ENCODE results near the gene TSPAN1. TPM values are rescaled to one million over a fixed set of nuclear protein-coding genes. Genes with fewer than 3 reads are reported as not detected.
A peak's percentile ranks its signal among the peaks of the same experiment; 100 is the strongest.

TSPAN1 gene
- total and polyA plus RNA-seq, 2 of the 13 experiments (the other 11 are each of a cell fraction or from before 2014, with no cell fraction given) = 1.7 to 2.9 TPM

GRCh38 chr1:46183079-46183847 is 8.4 kb downstream of the TSPAN1 start (continued):
- TF ChIP-seq EP300 (IDR thresholded peaks at IDR 0.05; ENCODE audit: low read depth in 2 of 2, low read length in 2 of 2) (0 out of 4 replicates have a peak, but pooled peaks of 1 of the 2 experiments have one; percentile 3), EP300 (CRISPR knock-in tag; IDR thresholded peaks at IDR 0.05; ENCODE audit: borderline replicate concordance) (no peak), HMG20A (CRISPR knock-in tag; IDR thresholded peaks at IDR 0.05; ENCODE audit: borderline replicate concordance) (peak; percentile 15; the same call in 1 of the 2 replicates), ARID5B (CRISPR knock-in tag; IDR thresholded peaks at IDR 0.05) (peak; percentile 79), YY1 (IDR thresholded peaks at IDR 0.05; ENCODE audit: insufficient read depth, insufficient replicate concordance, low read depth, low read length) (no peak), HMG20B (CRISPR knock-in tag; conservative IDR thresholded peaks at IDR 0.05) (no peak), TEAD3 (CRISPR knock-in tag; optimal IDR thresholded peaks at IDR 0.05; ENCODE audit: borderline replicate concordance) (peak; percentile 96), CSRNP1 (CRISPR knock-in tag; IDR thresholded peaks at IDR 0.05) (no peak), PAF1 (CRISPR knock-in tag; IDR thresholded peaks at IDR 0.05) (no peak), FOXA3 (CRISPR knock-in tag; IDR thresholded peaks at IDR 0.05) (peak; percentile 45), AKNA (CRISPR knock-in tag; IDR thresholded peaks at IDR 0.05; ENCODE audit: borderline replicate concordance) (no peak)
- TF ChIP-seq, protein P1, sequence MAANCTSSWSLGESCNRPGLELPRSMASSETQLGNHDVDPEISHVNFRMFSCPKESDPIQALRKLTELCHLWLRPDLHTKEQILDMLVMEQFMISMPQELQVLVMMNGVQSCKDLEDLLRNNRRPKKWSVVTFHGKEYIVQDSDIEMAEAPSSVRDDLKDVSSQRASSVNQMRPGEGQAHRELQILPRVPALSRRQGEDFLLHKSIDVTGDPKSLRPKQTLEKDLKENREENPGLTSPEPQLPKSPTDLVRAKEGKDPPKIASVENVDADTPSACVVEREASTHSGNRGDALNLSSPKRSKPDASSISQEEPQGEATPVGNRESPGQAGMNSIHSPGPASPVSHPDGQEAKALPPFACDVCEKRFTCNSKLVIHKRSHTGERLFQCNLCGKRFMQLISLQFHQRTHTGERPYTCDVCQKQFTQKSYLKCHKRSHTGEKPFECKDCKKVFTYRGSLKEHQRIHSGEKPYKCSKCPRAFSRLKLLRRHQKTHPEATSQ (CRISPR knock-in tag; IDR thresholded peaks at IDR 0.05; ENCODE audit: borderline replicate concordance) = no peak
- TF ChIP-seq, protein P2, sequence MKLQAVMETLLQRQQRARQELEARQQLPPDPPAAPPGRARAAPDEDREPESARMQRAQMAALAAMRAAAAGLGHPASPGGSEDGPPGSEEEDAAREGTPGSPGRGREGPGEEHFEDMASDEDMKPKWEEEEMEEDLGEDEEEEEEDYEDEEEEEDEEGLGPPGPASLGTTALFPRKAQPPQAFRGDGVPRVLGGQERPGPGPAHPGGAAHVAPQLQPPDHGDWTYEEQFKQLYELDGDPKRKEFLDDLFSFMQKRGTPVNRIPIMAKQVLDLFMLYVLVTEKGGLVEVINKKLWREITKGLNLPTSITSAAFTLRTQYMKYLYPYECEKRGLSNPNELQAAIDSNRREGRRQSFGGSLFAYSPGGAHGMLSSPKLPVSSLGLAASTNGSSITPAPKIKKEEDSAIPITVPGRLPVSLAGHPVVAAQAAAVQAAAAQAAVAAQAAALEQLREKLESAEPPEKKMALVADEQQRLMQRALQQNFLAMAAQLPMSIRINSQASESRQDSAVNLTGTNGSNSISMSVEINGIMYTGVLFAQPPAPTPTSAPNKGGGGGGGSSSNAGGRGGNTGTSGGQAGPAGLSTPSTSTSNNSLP (IDR thresholded peaks at IDR 0.05; ENCODE audit: low read depth, low read length) = peak; percentile 49; the same call in 1 of the 2 replicates

Measured in HepG2 (cell line).